HG03460 (cell line): ENCODE results near the gene SIX3.

Experiments used
- ATAC-seq: cut with Tn5 transposase; IDR thresholded peaks from one replicate; pipeline ENCODE4 v1.9.1; 2021; ENCODE audit not compliant: unreplicated experiment

Gene SIX3

GRCh38 chr2:44942304-44943030, 965 bp downstream of the SIX3 start:
- ATAC-seq, result no peak

DNA sequence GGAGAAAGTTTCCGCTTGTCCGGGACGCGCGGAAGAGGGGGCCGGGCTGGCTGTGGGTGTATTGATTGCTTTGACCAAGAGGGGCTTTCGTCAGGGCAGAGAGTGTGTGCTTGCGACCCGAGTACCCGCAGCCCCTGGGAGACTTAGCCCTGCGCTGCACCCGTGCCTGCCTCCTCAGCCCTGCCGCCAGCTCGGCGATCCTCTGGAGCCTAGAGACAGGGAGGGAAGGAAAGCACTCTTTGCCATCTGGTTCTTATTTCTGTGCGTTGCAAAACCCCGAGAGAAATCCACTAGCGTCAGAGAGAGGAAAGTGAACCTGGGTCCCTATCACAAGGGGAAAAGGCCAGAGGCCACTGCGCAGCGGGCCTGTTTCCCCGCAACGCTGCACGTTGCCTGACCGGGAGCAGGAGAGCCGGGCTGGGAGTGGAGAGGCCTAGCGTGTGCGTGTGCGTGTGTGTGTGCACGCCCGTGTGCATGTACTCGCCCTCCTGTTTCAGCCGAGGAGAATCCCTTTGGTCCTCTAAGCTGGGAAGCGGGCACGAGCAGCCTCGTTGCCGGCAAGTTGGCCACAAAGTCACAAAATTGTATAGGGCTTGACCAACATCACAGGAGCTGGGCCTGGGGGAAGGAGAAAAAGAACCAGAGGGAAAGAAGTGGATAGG, 1.7 kb downstream of the SIX3 start:
- no peak for ATAC-seq

DNA sequence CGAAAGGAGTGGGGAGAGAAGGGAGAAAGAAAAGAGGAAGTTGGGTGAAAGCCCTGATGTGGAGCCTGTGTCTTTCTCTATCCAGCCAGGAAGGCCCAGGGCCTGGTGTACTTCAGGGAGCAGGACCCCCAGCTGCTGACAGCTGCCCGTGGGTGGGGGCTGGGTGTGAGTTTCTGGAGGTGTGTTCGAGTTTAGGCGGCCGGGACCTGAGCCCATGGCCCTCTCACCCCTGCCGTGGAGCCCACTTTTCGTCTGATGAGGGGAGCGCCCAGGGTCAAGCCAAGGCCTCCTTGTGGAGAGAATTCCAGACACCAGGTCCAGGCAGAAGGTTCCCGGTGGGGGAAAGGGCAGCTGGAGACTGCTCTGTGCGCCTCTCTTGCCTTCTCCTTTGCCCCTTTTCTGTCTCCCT, 2.2 kb downstream of the SIX3 start:
- ATAC-seq, result no peak

DNA sequence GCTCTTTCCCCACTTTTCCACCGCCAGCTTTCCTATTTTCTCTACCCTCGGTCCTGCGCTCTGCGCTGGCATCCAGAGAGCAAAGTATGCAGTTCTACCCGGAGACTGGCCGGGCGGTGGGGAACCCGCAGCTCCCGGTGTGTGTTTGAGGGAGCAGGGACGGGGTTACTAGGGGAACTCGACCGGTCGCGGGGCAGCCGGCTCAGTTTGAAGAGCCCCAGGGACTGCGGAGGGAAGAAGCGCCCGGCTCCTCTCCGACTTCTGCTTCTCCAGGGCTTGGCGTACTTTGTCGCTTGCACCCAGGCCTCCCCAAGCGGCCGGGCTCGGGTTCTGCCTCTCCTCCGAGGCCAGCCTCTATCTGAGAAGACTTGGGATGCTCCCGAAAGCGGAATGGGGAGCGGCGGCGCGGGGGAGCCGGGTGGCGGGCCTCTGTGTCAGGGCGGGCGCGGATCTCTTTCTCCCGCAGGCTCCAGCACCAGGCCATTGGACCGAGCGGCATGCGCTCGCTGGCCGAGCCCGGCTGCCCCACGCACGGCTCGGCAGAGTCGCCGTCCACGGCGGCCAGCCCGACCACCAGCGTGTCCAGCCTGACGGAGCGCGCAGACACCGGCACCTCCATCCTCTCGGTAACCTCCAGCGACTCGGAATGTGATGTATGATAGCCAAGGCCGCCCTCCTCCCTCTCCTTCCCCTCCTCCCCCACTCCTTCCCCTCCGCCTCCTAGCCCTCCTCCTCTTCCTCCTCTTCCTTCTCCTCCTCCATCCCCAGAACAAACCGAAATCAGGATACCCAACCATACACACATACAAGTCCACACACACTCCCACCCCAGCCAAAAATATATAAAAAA, 2.8 kb downstream of the SIX3 start:
- no peak for ATAC-seq

DNA sequence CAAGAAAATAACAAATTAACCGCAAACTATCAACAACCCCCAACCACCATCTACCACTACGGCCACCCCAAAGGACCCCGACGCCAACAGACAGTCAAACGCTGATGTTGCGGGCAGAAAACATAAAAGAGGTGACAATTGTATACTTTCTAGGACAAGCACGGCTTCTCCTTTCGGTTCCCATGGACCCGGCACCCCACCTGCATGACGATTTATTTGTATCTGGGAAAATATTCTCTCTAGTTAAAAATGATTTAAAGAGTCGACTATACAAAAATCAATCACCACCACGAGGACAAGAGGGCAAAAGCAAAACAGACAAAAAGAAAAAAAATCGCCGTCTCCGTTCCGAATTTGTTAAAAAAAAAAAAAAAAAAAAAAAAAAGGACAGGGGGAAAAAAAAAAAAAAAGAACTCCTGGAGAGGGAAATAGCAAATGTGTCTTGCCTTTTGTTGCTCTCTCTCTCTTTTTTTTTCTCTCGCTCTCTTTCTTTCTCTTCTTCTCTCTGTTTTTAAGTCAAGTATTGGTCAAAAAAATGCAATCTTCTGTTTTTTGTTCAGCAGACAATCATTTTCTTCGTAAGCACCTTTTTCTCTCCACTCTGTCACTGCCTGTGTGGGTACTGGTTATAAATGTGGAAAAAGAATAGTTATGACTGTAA, 3.6 kb downstream of the SIX3 start:
- ATAC-seq, result no peak

GRCh38 chr2:44945676-44946371, 4.3 kb downstream of the SIX3 start:
- ATAC-seq, result no peak

DNA sequence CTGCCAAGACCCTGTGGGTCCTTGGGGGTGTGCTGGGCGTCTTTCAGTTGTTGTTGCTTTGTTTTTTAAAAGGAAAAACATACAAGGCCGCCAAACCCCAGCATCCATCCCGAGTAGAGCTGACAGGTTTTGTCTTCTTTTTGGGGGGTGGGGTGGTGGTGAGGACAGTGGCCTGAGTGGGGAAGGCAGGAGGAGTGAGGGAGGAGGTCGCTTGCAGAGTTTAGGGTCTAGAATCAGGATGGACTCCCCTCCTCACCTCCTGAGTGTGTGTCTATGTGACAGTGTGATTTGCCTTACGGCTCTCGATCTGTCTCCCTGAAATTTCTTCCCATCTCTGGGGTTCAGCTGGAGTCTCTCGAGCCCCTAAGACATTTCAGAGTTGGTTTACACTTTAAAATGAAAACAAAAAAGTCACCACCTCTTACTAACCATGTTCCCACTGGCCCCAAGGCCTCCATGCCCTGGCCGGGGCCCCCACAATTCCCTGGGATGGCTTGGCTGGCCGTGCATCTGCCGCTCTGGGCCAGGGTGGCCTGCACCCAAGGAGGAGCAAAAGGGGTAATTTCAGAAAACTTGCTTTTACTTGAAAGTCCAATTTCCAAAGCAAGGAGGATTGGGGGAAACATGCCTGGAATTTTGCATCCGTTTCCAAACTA, 5.0 kb downstream of the SIX3 start:
- no peak for ATAC-seq

DNA sequence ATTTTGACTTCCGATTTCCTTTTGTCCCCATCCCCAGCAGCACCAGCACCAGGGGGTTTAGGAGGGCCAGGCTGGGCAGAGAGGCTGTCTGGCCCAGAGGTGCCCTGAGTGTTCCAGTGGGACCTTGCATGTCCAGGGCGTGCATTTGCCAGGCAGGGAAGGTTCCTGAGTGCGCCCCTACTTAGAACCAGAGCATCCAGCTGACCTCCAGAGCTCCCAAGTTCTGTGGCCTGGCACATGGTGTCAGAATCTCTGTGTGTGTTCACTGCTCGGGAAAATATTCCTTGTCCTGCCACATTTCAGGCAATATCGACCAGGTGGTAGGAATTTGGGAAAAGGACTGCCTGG, 5.5 kb downstream of the SIX3 start:
- no peak for ATAC-seq

DNA sequence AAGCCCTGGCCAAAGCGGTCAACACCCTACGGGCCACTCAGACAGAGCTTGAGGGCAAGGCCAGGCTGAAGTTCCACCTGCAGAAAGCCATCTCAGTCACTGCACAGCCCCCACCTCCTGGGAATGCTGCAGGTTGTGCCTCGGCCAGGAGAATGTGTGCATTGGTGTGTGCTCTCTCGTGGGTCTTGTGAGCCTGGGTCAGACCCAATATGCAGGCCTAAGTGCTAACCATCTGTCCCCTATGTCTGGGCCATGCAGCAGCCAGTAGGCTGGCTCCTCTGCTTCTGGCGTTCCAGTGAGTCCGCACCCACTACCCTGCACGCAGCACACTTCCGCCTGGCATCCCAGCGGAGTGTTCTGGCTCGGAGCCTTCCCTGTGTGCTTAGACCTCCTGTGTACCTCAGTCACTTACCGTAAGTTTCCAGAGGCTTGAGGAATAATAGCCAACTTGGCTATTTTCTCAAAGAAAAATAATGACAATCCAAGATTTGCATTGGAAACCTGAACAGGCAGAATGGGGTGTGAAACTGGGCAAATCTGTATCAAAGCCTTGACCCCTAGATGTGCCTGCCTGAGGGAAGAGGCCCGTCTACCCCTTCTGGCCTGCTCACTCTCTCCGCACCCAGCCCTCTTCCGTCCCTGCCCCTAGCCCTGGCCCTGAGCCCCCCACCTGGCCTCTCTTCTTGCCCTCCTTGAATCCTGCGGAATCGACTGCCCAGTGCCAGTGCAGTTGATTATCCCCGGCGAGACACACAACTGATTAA, 7.2 kb downstream of the SIX3 start:
- no peak for ATAC-seq

- ATAC-seq, result no peak
Measured at GRCh38 chr2:44949329-44950151, 8.0 kb downstream of the SIX3 start.

DNA sequence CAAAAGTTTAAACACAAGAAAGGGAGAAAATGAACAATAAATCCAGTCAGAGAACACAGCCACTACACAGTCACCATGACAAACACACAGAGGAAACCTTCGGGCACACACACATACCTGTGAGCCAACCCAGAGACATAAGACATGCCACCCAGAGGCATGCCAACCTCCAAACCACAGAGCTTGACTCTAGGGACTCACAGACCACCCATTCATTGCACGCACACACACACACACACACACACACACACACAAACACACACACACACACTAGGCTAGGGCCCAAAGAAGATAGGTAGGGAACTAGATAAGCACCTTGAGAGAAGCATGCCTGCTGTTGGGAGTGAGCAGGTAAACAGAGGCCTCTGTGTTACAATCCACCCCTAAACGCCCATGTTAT, 9.1 kb downstream of the SIX3 start:
- no peak for ATAC-seq

- ATAC-seq, result no peak
Measured at GRCh38 chr2:44951124-44951523, 9.6 kb downstream of the SIX3 start.

- ATAC-seq, result no peak
Measured at GRCh38 chr2:44951714-44952113, 10.2 kb downstream of the SIX3 start.

DNA sequence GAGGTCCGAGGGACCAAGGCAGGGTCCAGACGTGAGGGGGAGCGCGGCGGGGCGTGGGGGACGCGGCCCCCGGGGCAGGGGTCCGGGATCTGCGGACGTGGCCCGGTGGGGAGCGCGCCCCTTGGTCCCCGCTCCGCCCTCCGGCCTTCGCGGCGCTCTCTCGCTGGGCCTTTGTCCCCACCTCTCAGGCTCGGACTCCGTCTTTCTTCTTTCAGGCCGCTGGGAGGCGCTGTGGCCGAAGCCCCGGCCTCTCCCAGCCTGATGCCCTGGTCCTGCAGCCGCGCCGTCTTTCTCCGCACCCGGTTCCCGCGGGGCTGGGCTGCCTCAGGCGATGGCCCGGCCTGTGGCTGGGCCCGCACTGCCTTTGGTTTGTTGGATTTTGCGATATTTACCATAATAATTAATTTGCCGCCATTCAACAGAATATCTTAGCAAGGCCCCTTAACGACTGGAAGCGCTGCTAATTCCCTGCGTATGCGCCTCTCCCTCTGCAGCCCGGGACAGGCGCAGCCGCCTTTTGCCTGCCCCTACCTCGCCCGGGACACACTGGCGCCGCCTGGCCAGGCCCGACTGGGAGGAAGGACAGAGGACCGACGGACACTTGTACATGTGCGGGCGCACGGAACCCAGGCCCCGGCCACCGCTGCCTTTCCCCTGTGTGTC, 10.8 kb downstream of the SIX3 start:
- peak; percentile 50 for ATAC-seq

- ATAC-seq, result no peak
Measured at GRCh38 chr2:44952806-44953498, 11.4 kb downstream of the SIX3 start.

DNA sequence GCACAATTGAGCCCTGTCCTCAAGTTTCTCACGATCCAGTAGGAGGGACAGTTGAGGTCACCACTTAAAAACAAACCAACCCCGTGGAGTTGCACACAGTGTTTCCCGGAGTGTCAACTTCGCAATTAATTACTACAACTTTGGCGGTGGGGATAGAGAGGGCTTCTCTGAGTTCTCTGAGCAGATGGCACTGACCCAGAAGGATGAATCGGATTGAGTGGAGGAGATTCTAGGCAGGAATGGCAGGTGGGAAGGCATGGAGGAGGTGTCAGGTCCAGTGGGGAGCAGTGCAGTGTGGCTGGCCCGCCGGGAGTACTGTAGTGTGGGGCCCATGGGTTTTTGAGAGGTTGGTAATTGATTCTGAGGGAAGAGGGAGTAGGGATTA, 12.0 kb downstream of the SIX3 start:
- ATAC-seq, result no peak

GRCh38 chr2:44954447-44954888, 13.0 kb downstream of the SIX3 start:
- no peak for ATAC-seq
